ENCODE results near the gene ELK4.

ELK4 gene

GRCh38 chr1:205629751-205630150 lies 2.1 kb downstream of the ELK4 start:
- DNase-seq (ENCODE audit: low spot score): no peak

- no peak for DNase-seq (ENCODE audit: low spot score)
Measured at GRCh38 chr1:205627956-205628355, 3.9 kb downstream of the ELK4 start.

GRCh38 chr1:205626216-205626615 lies 5.6 kb downstream of the ELK4 start:
- peak; percentile 47 for DNase-seq (ENCODE audit: low spot score)

- no peak for DNase-seq (ENCODE audit: low spot score)
Measured at GRCh38 chr1:205623646-205624045, 8.2 kb downstream of the ELK4 start.

- DNase-seq (ENCODE audit: low spot score): no peak
Measured at GRCh38 chr1:205620269-205620668, 11.5 kb downstream of the ELK4 start.

- DNase-seq (ENCODE audit: low spot score): no peak
Measured at GRCh38 chr1:205619376-205619775, 12.4 kb downstream of the ELK4 start.

GRCh38 chr1:205616563-205617293 lies 15.1 kb downstream of the ELK4 start:
- DNase-seq (ENCODE audit: low spot score): no peak

GRCh38 chr1:205615789-205616188 lies 16.0 kb downstream of the ELK4 start:
- DNase-seq (ENCODE audit: low spot score): no peak

- DNase-seq (ENCODE audit: low spot score): no peak
Measured at GRCh38 chr1:205613854-205614412, 17.9 kb downstream of the ELK4 start.

GRCh38 chr1:205612556-205612955 lies 19.3 kb downstream of the ELK4 start:
- no peak for DNase-seq (ENCODE audit: low spot score)

- DNase-seq (ENCODE audit: low spot score): no peak
Measured at GRCh38 chr1:205612104-205612503, 19.7 kb downstream of the ELK4 start.

- no peak for DNase-seq (ENCODE audit: low spot score)
Measured at GRCh38 chr1:205610901-205611466, 20.8 kb downstream of the ELK4 start.

- DNase-seq (ENCODE audit: low spot score): no peak
Measured at GRCh38 chr1:205610036-205610435, 21.8 kb downstream of the ELK4 start.

- DNase-seq (ENCODE audit: low spot score): no peak
Measured at GRCh38 chr1:205604825-205605505, 26.8 kb downstream of the ELK4 start.

GRCh38 chr1:205604059-205604458 lies 27.8 kb downstream of the ELK4 start:
- no peak for DNase-seq (ENCODE audit: low spot score)

- DNase-seq (ENCODE audit: low spot score): no peak
Measured at GRCh38 chr1:205601205-205601604, 30.6 kb downstream of the ELK4 start.

- DNase-seq (ENCODE audit: low spot score): peak; percentile 28
Measured at GRCh38 chr1:205600085-205600484, 31.7 kb downstream of the ELK4 start.

- DNase-seq (ENCODE audit: low spot score): no peak
Measured at GRCh38 chr1:205599669-205600042, 32.2 kb downstream of the ELK4 start.

- DNase-seq (ENCODE audit: low spot score): peak; percentile 68
Measured at GRCh38 chr1:205598841-205599668, 32.8 kb downstream of the ELK4 start.

- no peak for DNase-seq (ENCODE audit: low spot score)
Measured at GRCh38 chr1:205597691-205598314, 34.0 kb downstream of the ELK4 start.

GRCh38 chr1:205596876-205597275 lies 34.9 kb downstream of the ELK4 start:
- no peak for DNase-seq (ENCODE audit: low spot score)

- no peak for DNase-seq (ENCODE audit: low spot score)
Measured at GRCh38 chr1:205595861-205596260, 36.0 kb downstream of the ELK4 start.

Measured in Ammon's horn (tissue), 1 donor.